T47D (cell line): ENCODE results near the gene FGGY.
"Not testable (repeated sequence)": the region's sequence is repeated elsewhere in the genome, so short reads cannot be mapped to it uniquely, and the experiment has no call there.

ENCODE experiments used
- DNase-seq, 2 experiments: peaks; one replicate each; pipeline versions ENCODE4 v3.0.0 to v3.0.0-alpha.2; 2011 to 2012; ENCODE audit warnings: low read depth in 1 of 2, low spot score in 1 of 2
- JUND ChIP-seq: IDR thresholded peaks from 2 replicates; pipeline ENCODE4 v1.6.1; 2012; ENCODE audit warnings: low read depth
- in situ Hi-C: cut with HindIII; loops from 2 replicates; pipeline ENCODE4 v1.10.0; 2016; ENCODE audit warnings: low sequenced_read_pairs, low pct_unique_long_range_greater_than_20kb

The FGGY gene

DNA sequence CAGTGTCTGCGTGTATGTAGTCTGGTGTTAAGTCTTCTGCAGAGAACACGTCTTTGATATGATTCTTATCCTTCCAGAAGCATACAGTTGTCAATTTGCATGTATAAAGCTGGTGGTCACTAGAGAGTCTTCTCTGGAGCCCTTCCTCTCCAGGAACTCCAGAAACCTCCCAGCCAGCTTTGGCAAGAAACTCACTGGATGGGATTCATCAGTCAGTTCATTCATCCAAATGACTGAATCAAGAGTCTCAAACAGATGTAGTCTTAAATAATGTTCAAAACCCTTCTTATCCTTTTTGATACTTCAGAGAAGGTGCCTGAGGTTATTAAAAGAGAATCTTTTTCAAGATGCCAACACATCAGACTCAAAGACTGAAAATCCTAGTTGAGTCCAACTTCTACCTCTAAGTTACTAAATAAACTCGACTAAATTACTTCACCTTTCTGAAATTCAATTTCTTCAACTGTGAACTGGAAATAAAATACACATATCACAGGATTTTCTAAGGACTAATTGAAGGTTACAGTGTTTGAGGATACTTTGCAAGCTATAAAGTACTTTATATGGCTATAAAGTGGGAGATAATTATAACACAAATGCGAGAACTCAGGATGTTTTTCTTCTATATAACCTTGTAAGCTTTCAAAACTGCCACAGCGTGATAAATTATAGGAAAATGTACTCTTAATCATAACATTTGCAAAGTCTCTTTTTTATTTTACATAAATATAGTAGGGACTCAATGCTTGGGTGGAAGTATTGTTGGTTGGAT, 252.4 kb downstream of the FGGY start:
- in situ Hi-C loops = no loop called here
- DNase-seq = no peak
- TF ChIP-seq JUND = no peak

GRCh38 chr1:59549903-59550302, 253.0 kb downstream of the FGGY start:
- in situ Hi-C loops = no loop called here
- TF ChIP-seq JUND = no peak
- no peak for DNase-seq

GRCh38 chr1:59552007-59552406, 255.1 kb downstream of the FGGY start:
- no peak for TF ChIP-seq JUND

GRCh38 chr1:59553371-59553770, 256.5 kb downstream of the FGGY start:
- no peak for DNase-seq
- in situ Hi-C loops = no loop called here
- TF ChIP-seq JUND = no peak

More at GRCh38 chr1:59552007-59552406, 255.1 kb downstream of the FGGY start:
- in situ Hi-C loops = no loop called here
- DNase-seq = no peak

DNA sequence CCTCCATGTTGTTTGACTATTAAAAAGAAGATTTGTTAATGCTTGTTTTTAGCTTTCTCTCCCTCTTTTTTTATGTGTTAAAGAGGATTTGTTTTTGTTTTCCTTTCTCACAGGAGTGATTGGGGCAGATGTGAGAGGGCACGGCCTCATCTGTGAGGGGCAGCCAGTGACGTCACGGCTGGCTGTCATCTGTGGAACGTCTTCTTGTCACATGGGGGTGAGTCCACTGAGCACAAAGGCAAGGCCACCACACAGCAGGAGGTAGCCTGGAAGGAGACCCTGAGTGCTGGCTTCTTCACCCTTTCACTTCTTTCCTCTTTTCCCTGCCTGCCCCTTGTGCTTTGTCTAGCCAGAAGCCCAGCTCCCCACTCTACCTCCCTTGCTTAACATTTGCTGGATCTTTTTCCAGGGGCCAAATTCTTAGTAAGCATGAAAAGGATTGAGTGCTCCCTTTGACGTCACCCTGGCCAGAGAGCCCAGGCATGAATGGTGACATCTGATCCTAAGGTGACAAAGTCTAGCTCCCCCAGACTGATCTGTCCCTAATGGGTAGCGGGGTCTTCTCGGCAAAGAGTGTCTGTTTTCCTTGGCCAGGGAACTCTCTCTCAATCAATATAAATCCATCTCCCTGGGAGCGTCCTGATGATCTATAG, 257.2 kb downstream of the FGGY start:
- TF ChIP-seq JUND = no peak
- in situ Hi-C loops = no loop called here
- no peak for DNase-seq

- in situ Hi-C loops = no loop called here
- DNase-seq = no peak
- TF ChIP-seq JUND = no peak
Measured at GRCh38 chr1:59554752-59555151, 257.9 kb downstream of the FGGY start.

DNA sequence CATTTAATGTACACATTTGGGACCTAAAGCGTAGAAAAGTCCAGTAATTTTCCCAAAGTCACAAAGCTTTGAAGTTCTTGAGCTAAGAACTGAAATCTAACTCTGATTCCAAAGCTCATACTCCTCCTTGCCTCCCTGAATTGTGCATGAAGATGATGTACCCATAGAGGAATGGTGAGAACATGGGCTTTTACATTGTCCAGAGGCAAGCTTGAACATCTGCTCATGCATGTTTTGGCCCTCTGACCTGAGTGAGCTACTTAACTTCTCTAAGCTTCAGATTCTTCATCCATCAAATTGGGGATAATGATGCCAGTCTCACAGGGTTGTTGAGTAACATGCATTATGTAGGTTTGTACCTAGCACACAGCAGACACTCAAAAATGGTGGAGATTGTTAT, 259.5 kb downstream of the FGGY start:
- in situ Hi-C loops = no loop called here
- no peak for DNase-seq
- no peak for TF ChIP-seq JUND

- in situ Hi-C loops = no loop called here
Measured at GRCh38 chr1:59556802-59557548, 260.1 kb downstream of the FGGY start.

GRCh38 chr1:59557549-59557885, 260.6 kb downstream of the FGGY start:
- DNase-seq = no peak
- in situ Hi-C loops = no loop called here
- TF ChIP-seq JUND = no peak

More at GRCh38 chr1:59556802-59557548, 260.1 kb downstream of the FGGY start:
- no peak for DNase-seq
- TF ChIP-seq JUND = no peak

- DNase-seq, in situ Hi-C loops: not testable (repeated sequence)
Measured at GRCh38 chr1:59558580-59558979, 261.7 kb downstream of the FGGY start.

- DNase-seq = no peak
- in situ Hi-C loops = no loop called here
- TF ChIP-seq JUND = no peak
Measured at GRCh38 chr1:59560807-59561450, 264.0 kb downstream of the FGGY start.

DNA sequence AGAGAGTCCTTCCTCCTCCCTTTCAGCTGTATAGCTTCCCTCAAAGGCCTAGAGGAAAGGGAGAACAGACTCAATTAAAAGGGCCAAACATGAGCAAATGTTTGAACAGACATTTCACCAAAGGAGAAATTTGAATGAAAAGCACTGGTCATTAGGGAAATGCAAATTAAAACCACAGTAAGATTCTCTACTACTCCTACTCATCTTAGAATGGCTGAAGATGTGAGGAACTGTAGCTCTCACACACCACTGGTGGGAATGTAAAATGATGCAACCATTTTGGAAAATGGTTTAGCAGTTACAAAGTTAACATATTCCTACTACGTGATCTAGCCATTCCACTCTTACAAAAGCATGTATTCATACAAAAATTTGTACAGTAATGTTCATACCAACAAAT, 264.9 kb downstream of the FGGY start:
- no peak for TF ChIP-seq JUND
- DNase-seq = no peak
- in situ Hi-C loops = no loop called here
